ENCODE data around the gene CPEB4. TPM values are rescaled to one million over a fixed set of nuclear protein-coding genes. Genes with fewer than 3 reads are reported as not detected.
A peak's percentile ranks its signal among the peaks of the same experiment; 100 is the strongest.

CPEB4 gene
- total and polyA plus RNA-seq, 2 of the 4 experiments (the other 2 are of a cell fraction), result 7.8 to 22.6 TPM

DNA sequence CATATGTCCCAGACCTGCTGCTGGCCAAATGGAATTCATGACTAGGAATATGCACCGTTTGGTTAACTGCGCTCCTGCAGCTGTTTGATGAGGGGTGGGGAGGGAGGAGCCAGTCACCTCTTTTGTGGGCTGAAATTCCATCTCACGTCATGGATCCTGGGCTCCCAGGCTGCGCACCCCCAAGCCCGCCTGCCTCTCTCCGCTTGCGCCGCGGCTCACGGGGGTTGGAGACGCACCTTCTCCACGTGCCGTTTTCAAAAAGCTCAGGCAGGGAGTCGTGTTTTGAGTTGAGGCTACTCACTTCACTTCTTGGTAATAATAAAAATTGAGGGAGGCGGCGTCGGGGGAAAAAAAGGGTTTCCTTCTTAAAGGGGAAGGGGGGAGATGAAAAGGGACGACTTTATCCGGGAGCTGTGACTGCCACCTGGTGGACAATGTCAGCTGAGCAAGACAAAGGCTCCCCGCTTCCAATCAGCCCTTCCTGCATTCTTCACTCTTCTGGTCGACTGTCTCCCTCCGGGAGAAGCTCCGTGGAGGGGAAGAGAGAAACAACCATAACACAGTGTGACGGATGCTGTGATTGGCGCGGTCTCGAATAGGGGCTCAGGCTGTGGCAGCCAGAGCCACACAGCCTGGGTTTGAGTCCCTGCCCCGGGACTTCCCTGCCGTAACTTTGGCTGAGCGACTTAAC, 84.9 kb downstream of the CPEB4 start:
- H3K4me1 ChIP-seq (ENCODE audit: control insufficient read depth, insufficient read depth, low read length), result peaks cover 13% of the 10 kb centered on the region
- H3K4ac ChIP-seq (ENCODE audit: low read depth, low read length), result peak overlapping the region; percentile 6; the same call in 1 of the 2 replicates
- H2BK20ac ChIP-seq (ENCODE audit: low read depth, low read length), result peak overlapping the region; percentile 43
- ChIA-PET CTCF (interaction anchor here (0.6 to 1.5 kb wide), 13 partner anchors 10 to 384 kb away, joined by 3 to 12 read pairs (median 4); partner anchors contain the start of gene BOD1), POLR2A (ENCODE audit: unreplicated experiment) (no interaction called here)
- no peak overlapping the region for H3K56ac ChIP-seq (ENCODE audit: extremely low read depth, insufficient read depth, low read length)
- peak overlapping the region; percentile 36 for H3K4me3 ChIP-seq (ENCODE audit: insufficient read depth, low read depth, low read length)
- H2BK5ac ChIP-seq (ENCODE audit: low read depth, low read length, poor library complexity, severe bottlenecking), result no peak overlapping the region
- H4K5ac ChIP-seq (ENCODE audit: low read depth, low read length), result peak overlapping the region; percentile 18; the same call in 1 of the 2 replicates
- no peaks in the 10 kb centered on the region; the same call in 1 of the 2 replicates for H3K9me1 ChIP-seq (ENCODE audit: insufficient read depth, low read length)
- no peak overlapping the region for H2BK15ac ChIP-seq (ENCODE audit: low read depth, low read length)
- H3K14ac ChIP-seq (replicated peaks; ENCODE audit: low read depth, low read length), result peak overlapping the region; percentile 21; the same call in 1 of the 2 replicates
- peak; percentile 80 for ATAC-seq (ENCODE audit: low read depth)
- WGBS, 2 experiments (ENCODE audit: extremely low coverage in 2 of 2, insufficient read length in 1 of 2), result 28% methylated on average over 4 of the region's 30 CpGs; no CpG with 5 or more reads in 1 of the 2 experiments
- no peaks in the 10 kb centered on the region; the same call in 1 of the 2 replicates for H3K27me3 ChIP-seq (ENCODE audit: control insufficient read depth, insufficient read depth, low read length)
- H3K27ac ChIP-seq (ENCODE audit: insufficient read depth, low read length), result no peak overlapping the region
- no peaks in the 10 kb centered on the region for H3K9me3 ChIP-seq (ENCODE audit: control insufficient read depth, insufficient read depth, low read length)
- peak overlapping the region; percentile 70; the same call in 1 of the 2 replicates for H3K23ac ChIP-seq (ENCODE audit: low read depth, low read length)
- H4K91ac ChIP-seq (ENCODE audit: insufficient read depth, low read depth, low read length), result no peak overlapping the region
- BruUV-seq (replicated peaks), result no TSS peak
- in situ Hi-C loops (cut with MboI; ENCODE audit: low sequenced_read_pairs) (loop anchor here (5.0 to 10.0 kb wide), 3 partner anchors 342 to 678 kb away; partner anchors contain the start of gene BOD1), intact Hi-C loops (cut with micrococcal nuclease) (loop anchor here (1.0 to 10.0 kb wide), 7 partner anchors 84 to 806 kb away; partner anchors contain the start of gene CPEB4), dilution Hi-C loops (cut with HindIII; ENCODE audit: low sequenced_read_pairs, unreplicated experiment) (no loop called here)
- H4K8ac ChIP-seq (ENCODE audit: low read depth in 2 of 2, low read length in 2 of 2), result peak overlapping the region in 1 of 2 experiments; percentile 66; a peak in 1 of 4 replicates
- H2BK120ac ChIP-seq (ENCODE audit: low read depth, low read length), result peak overlapping the region; percentile 60
- no peaks in the 10 kb centered on the region for H4K20me1 ChIP-seq (ENCODE audit: insufficient read depth, low read length)
- peak overlapping the region; percentile 75; the same call in 1 of the 2 replicates for H2AK5ac ChIP-seq (ENCODE audit: low read depth, low read length)
- H3K9ac ChIP-seq (ENCODE audit: low read depth, low read length), result peak overlapping the region; percentile 49
- H3K4me2 ChIP-seq (ENCODE audit: low read depth, low read length), result peak overlapping the region; percentile 82
- peak overlapping the region; percentile 77 for H2AK9ac ChIP-seq (replicated peaks; ENCODE audit: low read depth, low read length, poor library complexity)
- H3K18ac ChIP-seq (ENCODE audit: low read depth, low read length), result no peak overlapping the region; the same call in 1 of the 2 replicates
- peak overlapping the region; percentile 92 for H2AFZ ChIP-seq (replicated peaks; ENCODE audit: low read length, poor library complexity)
- peak; percentile 83 for DNase-seq
- no peaks in the 10 kb centered on the region for H3K79me1 ChIP-seq (ENCODE audit: low read depth in 1 of 2, low read length in 2 of 2)
- H3K36me3 ChIP-seq (ENCODE audit: control insufficient read depth, insufficient read depth, low read length), result no peaks in the 10 kb centered on the region
- peak; percentile 42 for TF ChIP-seq MAZ (IDR thresholded peaks at IDR 0.05; ENCODE audit: borderline replicate concordance, low read depth, low read length)
- no peak for TF ChIP-seq RFX5 (IDR thresholded peaks at IDR 0.05; ENCODE audit: low read depth, low read length)
- no peak for TF ChIP-seq CEBPB (IDR thresholded peaks at IDR 0.05; ENCODE audit: low read depth, low read length)
- TF ChIP-seq CHD1 (IDR thresholded peaks at IDR 0.05; ENCODE audit: low read depth, low read length), result no peak; the same call in 1 of the 2 replicates
- no peak for TF ChIP-seq POLR2A (IDR thresholded peaks at IDR 0.05; ENCODE audit: low read depth, low read length)
- no peak for TF ChIP-seq BHLHE40 (IDR thresholded peaks at IDR 0.05; ENCODE audit: low read depth, low read length)
- TF ChIP-seq, protein P1, sequence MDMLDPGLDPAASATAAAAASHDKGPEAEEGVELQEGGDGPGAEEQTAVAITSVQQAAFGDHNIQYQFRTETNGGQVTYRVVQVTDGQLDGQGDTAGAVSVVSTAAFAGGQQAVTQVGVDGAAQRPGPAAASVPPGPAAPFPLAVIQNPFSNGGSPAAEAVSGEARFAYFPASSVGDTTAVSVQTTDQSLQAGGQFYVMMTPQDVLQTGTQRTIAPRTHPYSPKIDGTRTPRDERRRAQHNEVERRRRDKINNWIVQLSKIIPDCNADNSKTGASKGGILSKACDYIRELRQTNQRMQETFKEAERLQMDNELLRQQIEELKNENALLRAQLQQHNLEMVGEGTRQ (IDR thresholded peaks at IDR 0.05; ENCODE audit: low read depth, low read length), result no peak
- TF ChIP-seq, protein P2, sequence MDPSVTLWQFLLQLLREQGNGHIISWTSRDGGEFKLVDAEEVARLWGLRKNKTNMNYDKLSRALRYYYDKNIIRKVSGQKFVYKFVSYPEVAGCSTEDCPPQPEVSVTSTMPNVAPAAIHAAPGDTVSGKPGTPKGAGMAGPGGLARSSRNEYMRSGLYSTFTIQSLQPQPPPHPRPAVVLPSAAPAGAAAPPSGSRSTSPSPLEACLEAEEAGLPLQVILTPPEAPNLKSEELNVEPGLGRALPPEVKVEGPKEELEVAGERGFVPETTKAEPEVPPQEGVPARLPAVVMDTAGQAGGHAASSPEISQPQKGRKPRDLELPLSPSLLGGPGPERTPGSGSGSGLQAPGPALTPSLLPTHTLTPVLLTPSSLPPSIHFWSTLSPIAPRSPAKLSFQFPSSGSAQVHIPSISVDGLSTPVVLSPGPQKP (IDR thresholded peaks at IDR 0.05; ENCODE audit: borderline replicate concordance, low read depth, low read length), result no peak
- peak; percentile 95 for TF ChIP-seq RAD21 (IDR thresholded peaks at IDR 0.05; ENCODE audit: low read length)
- TF ChIP-seq RCOR1 (IDR thresholded peaks at IDR 0.05; ENCODE audit: insufficient replicate concordance, low read length), result no peak
- TF ChIP-seq FOS (IDR thresholded peaks at IDR 0.05; ENCODE audit: low read depth, low read length), result no peak
- TF ChIP-seq, protein P3, sequence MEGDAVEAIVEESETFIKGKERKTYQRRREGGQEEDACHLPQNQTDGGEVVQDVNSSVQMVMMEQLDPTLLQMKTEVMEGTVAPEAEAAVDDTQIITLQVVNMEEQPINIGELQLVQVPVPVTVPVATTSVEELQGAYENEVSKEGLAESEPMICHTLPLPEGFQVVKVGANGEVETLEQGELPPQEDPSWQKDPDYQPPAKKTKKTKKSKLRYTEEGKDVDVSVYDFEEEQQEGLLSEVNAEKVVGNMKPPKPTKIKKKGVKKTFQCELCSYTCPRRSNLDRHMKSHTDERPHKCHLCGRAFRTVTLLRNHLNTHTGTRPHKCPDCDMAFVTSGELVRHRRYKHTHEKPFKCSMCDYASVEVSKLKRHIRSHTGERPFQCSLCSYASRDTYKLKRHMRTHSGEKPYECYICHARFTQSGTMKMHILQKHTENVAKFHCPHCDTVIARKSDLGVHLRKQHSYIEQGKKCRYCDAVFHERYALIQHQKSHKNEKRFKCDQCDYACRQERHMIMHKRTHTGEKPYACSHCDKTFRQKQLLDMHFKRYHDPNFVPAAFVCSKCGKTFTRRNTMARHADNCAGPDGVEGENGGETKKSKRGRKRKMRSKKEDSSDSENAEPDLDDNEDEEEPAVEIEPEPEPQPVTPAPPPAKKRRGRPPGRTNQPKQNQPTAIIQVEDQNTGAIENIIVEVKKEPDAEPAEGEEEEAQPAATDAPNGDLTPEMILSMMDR (conservative IDR thresholded peaks at IDR 0.05; ENCODE audit: low read depth, low read length), result peak; percentile 89
- TF ChIP-seq MXI1 (IDR thresholded peaks at IDR 0.05; ENCODE audit: borderline replicate concordance, low read depth, low read length), result no peak
- TF ChIP-seq MAFK (IDR thresholded peaks at IDR 0.05; ENCODE audit: low read depth, low read length), result no peak

Measured in IMR-90 (cell line).